HepG2 (cell line): ENCODE results near the gene CYP2W1. TPM values are rescaled to one million over a fixed set of nuclear protein-coding genes. Genes with fewer than 3 reads are reported as not detected.
A peak's percentile ranks its signal among the peaks of the same experiment; 100 is the strongest.

Source experiments
- BCL3 ChIP-seq: sonication (generic); formaldehyde crosslinking; IDR thresholded peaks from 2 replicates; pipeline ENCODE4 v1.5.1; 2020; ENCODE audit warnings: mild to moderate bottlenecking, missing genetic modification reagents, moderate library complexity
- BCLAF1 ChIP-seq: fragments of 450-650 bp; IDR thresholded peaks from 2 replicates; pipeline ENCODE4 v1.6.1; 2017; ENCODE audit warnings: mild to moderate bottlenecking
- CHCHD3 ChIP-seq: sonication (generic); formaldehyde crosslinking; IDR thresholded peaks from 2 replicates; pipeline ENCODE4 v1.8.0; 2022; ENCODE audit warnings: mild to moderate bottlenecking, missing genetic modification reagents, moderate library complexity
- E2F1 ChIP-seq: sonication (generic); formaldehyde crosslinking; IDR thresholded peaks from 2 replicates; pipeline ENCODE4 v1.5.0; 2020; ENCODE audit warnings: missing genetic modification reagents
- E2F5 ChIP-seq: sonication (generic); formaldehyde crosslinking; conservative IDR thresholded peaks from 2 replicates; pipeline ENCODE4 v1.4.0; 2020; ENCODE audit warnings: missing genetic modification reagents
- ELK4 ChIP-seq: sonication (generic); formaldehyde crosslinking; IDR thresholded peaks from 2 replicates; pipeline ENCODE4 v1.9.0; 2021; ENCODE audit warnings: missing genetic modification reagents, borderline replicate concordance
- ESRRA ChIP-seq: sonication (generic); formaldehyde crosslinking; IDR thresholded peaks from 2 replicates; pipeline ENCODE4 v1.5.1; 2020; ENCODE audit warnings: mild to moderate bottlenecking, low read depth, missing genetic modification reagents
- ETS1 ChIP-seq: sonication (generic); formaldehyde crosslinking; IDR thresholded peaks from 2 replicates; pipeline ENCODE4 v1.4.0; 2020; ENCODE audit warnings: missing genetic modification reagents
- FOXK1 ChIP-seq: sonication (generic); formaldehyde crosslinking; IDR thresholded peaks from 2 replicates; pipeline ENCODE4 v1.4.0; 2020; ENCODE audit warnings: low read depth, missing genetic modification reagents, borderline replicate concordance
- HDAC2 ChIP-seq: sonication (generic); formaldehyde crosslinking; IDR thresholded peaks from 2 replicates; pipeline ENCODE4 v1.4.0; 2020; ENCODE audit warnings: missing genetic modification reagents
- PBX3 ChIP-seq: sonication (generic); formaldehyde crosslinking; IDR thresholded peaks from 2 replicates; pipeline ENCODE4 v1.8.1; 2023; ENCODE audit warnings: missing genetic modification reagents, inconsistent platforms, borderline replicate concordance
- SMAD1 ChIP-seq: sonication (generic); formaldehyde crosslinking; IDR thresholded peaks from 2 replicates; pipeline ENCODE4 v1.4.0; 2020; ENCODE audit warnings: missing genetic modification reagents, low read depth, mild to moderate bottlenecking, borderline replicate concordance
- SMAD3 ChIP-seq: sonication (generic); formaldehyde crosslinking; IDR thresholded peaks from 2 replicates; pipeline ENCODE4 v1.4.0; 2020; ENCODE audit warnings: missing genetic modification reagents
- ZFP62 ChIP-seq: sonication (generic); formaldehyde crosslinking; IDR thresholded peaks from 2 replicates; pipeline ENCODE4 v1.4.0; 2020; ENCODE audit warnings: missing genetic modification reagents
- ZFP82 ChIP-seq: sonication (generic); formaldehyde crosslinking; IDR thresholded peaks from 2 replicates; pipeline ENCODE4 v1.5.1; 2020; ENCODE audit warnings: mild to moderate bottlenecking, missing genetic modification reagents, borderline replicate concordance
- ZNF136 ChIP-seq: sonication (generic); formaldehyde crosslinking; IDR thresholded peaks from 2 replicates; pipeline ENCODE4 v1.8.1; 2022; ENCODE audit warnings: low read depth, mild to moderate bottlenecking, moderate library complexity, missing genetic modification reagents
- ZNF674 ChIP-seq: sonication (generic); formaldehyde crosslinking; IDR thresholded peaks from 2 replicates; pipeline ENCODE4 v1.5.0; 2020; ENCODE audit warnings: low read depth, mild to moderate bottlenecking, missing genetic modification reagents
- ZNF761 ChIP-seq: sonication (generic); formaldehyde crosslinking; conservative IDR thresholded peaks from 2 replicates; pipeline ENCODE4 v1.4.0; 2020; ENCODE audit warnings: mild to moderate bottlenecking, missing genetic modification reagents
- polyA plus RNA-seq, 8 experiments: library from polyadenylated mRNA; depleted of rRNA in 3 of 8; stranded (reverse) in 7 of 8; unstranded in 1 of 8; fragments of >200 nt; fragmentation: Illumina TruSeq in 4 of 8; extraction: Trizol in 4 of 8; gene quantifications; 2 replicates each; pipeline versions ENCODE4 v1.2.1 to v1.2.3, GENCODE V29; 2011 to 2016; ENCODE audit warnings: low read depth in 4 of 8, missing spikeins in 1 of 8, mixed read lengths in 1 of 8; ENCODE audit not compliant: insufficient read depth in 1 of 8
- total RNA-seq, 5 experiments: library from RNA; depleted of rRNA; stranded (reverse); fragments of >200 nt; fragmentation: Illumina TruSeq; extraction: Trizol; gene quantifications; 2 replicates each; pipeline ENCODE4 v1.2.3, GENCODE V29; 2016; ENCODE audit warnings: low read depth in 1 of 5

Gene CYP2W1
- total and polyA plus RNA-seq, 2 of the 13 experiments (the other 11 are each of a cell fraction or from before 2014, with no cell fraction given): 19.5 to 31.7 TPM

GRCh38 chr7:977326-978048 lies 5.5 kb upstream of the CYP2W1 start (continued):
- TF ChIP-seq BCLAF1 (no peak), E2F1 (CRISPR knock-in tag) (peak; percentile 88), FOXK1 (CRISPR knock-in tag) (peak; percentile 58; the same call in 1 of the 2 replicates), SMAD3 (CRISPR knock-in tag) (no peak; the same call in 1 of the 2 replicates), ELK4 (no peak), ESRRA (CRISPR knock-in tag) (peak; percentile 71; the same call in 1 of the 2 replicates), ZFP62 (CRISPR knock-in tag) (no peak), ZNF761 (CRISPR knock-in tag) (0 out of 2 replicates have a peak, but pooled peaks have one; percentile 26), SMAD1 (CRISPR knock-in tag) (no peak; the same call in 1 of the 2 replicates), CHCHD3 (no peak), ETS1 (CRISPR knock-in tag) (peak; percentile 57; the same call in 1 of the 2 replicates), ZNF674 (CRISPR knock-in tag) (no peak), PBX3 (no peak), BCL3 (CRISPR knock-in tag) (peak; percentile 32; the same call in 1 of the 2 replicates), E2F5 (no peak), HDAC2 (CRISPR knock-in tag) (peak; percentile 82; the same call in 1 of the 2 replicates), ZNF136 (CRISPR knock-in tag) (no peak), ZFP82 (CRISPR knock-in tag) (no peak)
